ENCODE results near the gene GET4.

Gene GET4, protein sequence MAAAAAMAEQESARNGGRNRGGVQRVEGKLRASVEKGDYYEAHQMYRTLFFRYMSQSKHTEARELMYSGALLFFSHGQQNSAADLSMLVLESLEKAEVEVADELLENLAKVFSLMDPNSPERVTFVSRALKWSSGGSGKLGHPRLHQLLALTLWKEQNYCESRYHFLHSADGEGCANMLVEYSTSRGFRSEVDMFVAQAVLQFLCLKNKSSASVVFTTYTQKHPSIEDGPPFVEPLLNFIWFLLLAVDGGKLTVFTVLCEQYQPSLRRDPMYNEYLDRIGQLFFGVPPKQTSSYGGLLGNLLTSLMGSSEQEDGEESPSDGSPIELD

DNA sequence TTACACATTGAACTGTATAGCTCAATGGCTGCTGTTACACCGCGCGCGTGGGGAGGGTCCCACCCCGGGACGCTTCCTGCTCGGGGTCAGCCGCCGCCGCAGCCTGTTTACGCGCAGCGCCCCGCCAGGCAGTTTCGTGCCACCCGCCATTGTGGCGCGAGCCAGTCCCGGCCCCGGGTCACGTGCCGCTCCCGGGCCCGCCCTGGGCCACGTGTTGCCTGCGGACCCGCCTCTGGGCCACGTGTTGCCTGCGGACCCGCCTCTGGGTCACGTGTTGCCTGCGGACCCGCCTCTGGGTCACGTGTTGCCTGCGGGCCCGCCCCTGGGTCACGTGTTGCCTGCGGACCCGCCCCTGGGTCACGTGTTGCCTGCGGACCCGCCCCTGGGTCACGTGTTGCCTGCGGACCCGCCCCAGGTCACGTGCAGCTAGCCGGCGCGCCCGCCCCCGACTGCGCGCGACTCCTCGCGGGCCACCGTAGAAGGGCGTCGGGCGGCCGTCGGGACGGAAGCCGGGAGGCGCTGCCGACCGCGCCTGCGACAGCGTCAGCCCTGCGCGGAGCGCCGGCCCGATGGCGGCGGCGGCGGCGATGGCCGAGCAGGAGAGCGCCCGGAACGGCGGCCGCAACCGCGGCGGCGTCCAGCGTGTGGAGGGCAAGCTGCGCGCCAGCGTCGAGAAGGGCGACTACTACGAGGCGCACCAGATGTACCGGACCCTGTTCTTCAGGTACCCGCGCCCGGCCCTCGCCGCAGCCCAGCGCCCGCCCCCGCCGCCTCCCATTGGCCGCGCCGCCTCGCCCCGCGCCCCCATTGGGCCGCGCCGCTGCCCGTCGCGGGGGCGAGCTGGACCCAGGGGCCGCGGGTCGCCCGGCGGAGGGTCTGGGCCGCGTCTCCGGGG, at the start of gene GET4:
Gene GET4, plus strand, starts transcription at position 478 of the 895 bp plus-strand sequence. Its CDS starts 92 bp downstream, at position 570.
- peak; percentile 97 for DNase-seq

DNA sequence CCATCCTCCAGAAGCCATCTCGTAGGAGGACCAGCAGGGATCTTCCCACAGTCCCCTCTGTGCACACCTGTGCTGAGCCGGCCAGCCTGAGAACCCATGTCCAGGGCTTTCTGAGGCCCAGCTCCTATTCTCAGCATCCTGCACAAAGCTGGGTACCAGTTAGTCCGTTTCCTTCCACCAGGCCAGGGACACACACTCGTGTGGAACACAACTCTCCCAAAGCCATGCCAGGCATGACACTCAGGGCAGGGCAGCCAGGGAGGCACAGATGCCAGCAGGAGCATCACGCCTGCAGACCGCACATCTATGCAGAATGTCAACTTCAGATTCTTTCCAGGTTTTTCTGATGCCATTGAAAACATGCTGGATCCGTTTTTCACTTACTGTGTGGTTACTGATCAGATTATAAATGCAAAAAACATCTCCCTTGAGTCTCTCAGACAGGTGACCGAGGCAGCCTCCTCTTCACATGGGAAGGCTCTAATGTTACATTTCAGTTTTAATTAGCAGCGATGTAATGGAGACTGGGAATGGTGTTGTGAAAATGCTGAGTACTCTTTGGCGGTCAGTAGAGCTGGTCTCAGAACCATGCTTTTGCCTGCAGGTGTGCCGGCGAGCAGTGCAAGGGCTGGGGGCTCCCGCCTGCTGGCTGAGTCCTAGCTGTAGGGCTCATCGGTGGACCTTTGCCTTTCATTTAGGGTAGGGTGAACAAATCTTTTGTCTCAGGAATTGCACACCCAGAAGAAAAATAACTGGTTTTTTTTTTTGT, 47.4 kb upstream of the GET4 start:
- DNase-seq, result no peak

DNA sequence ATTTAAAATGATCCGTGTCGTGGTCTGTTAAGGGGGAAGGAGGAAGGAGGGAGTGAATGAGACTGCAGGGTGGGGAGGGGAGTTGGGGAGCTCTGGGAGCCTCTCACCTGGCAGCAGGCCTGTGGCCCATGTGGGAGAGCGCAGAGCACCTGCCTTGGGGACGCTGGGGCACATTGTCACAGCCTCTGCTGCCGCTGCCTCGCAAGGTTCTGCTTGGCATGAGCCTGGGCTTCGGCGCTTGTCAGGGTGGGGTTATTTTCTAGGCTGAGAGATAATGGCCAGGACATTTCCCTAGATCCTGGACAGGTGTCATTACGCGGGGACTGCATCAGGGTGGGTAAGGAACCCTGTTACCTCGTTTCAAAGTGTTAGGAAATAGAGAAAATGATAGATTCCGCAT, 46.3 kb upstream of the GET4 start:
- no peak for DNase-seq

DNA sequence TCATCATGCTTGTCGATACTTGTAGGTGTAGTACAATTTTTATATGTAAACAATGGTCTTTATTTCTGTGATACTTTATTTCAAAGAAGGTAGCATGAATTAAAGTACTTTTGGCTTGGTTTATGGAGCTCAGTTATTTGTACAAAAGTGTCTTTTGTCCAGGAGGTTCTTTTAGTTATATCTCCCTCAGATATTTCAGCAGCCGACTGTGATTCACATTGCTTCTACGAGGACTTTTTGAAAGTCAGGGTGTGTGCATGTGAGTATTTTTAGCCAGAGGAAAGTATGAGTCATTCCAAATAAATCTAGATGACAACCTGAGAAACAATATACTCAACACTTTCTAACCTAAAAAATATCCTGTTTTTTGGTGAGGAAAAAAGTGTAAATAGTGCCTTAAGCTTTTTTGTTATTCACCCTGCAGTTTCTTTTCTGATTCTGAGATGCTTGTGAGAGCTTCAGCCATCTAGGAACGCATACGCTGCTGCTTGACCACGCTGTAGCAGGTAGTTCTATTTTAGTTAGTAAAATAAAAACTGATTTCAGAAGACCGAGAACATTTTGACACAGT, 44.7 kb upstream of the GET4 start:
- DNase-seq, result no peak

DNA sequence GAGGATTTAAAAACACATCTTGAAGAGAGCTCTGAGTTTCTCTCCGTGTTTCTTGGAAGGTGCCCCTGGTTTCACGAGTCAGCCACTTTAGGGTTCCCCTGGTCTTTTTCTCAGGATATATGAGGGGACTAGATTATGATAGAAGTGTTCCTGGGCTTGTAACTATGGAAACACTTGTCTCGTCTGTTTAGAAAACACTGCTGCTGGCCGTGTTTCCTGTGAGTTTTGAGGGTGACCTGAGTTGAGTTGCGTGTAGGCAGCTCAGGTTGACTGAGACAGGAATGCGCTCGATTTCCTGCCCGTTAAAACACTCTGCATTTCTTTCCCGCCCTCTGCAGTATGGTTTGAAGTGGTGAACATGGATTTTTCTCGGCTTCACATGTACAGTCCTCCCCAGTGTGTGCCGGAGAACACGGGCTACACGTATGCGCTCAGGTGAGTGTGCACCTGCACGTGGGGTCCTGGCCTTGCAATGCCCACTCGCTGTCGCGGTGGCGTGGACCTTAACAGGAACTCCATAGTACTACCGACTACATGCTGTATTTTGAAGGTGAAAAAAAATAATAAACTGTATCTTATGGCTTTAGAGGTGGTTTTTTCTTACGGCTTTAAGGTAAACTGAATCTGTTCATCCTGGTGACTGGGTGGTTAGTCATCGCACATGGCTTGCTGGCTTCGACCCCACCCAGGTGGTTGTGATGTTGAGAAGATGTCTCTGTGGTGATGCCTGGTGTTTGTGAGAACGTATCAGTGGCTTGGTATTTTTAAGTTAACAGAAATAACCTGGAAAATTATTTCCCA, 44.0 kb upstream of the GET4 start, which contains the start of gene SUN1:
Gene SUN1, plus strand, starts transcription at position 310 of the 801 bp plus-strand sequence. Its CDS starts 49 bp downstream, at position 359.
- DNase-seq, result peak; percentile 68

DNA sequence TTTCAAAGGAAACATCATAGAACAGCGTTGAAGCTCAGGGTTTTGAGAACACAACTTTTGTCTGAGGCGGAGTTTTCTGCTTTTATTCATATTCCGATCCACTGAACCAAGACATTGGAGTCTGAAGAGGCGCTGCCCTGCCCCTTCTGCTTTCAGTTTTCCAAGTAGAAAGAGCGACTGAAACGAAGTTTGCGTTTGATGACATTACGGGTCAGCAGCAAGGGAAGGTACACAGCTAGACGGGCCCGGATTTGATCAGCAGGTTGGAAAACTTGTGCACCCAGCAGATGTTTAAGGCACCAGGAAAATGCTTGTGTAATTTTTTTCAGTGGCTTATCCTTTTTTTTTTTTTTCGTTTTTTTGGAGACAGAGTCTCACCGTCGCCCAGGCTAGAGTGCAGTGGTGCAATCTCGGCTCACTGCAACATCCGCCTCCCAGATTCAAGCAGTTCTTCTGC, 43.4 kb upstream of the GET4 start:
- DNase-seq, result no peak

DNA sequence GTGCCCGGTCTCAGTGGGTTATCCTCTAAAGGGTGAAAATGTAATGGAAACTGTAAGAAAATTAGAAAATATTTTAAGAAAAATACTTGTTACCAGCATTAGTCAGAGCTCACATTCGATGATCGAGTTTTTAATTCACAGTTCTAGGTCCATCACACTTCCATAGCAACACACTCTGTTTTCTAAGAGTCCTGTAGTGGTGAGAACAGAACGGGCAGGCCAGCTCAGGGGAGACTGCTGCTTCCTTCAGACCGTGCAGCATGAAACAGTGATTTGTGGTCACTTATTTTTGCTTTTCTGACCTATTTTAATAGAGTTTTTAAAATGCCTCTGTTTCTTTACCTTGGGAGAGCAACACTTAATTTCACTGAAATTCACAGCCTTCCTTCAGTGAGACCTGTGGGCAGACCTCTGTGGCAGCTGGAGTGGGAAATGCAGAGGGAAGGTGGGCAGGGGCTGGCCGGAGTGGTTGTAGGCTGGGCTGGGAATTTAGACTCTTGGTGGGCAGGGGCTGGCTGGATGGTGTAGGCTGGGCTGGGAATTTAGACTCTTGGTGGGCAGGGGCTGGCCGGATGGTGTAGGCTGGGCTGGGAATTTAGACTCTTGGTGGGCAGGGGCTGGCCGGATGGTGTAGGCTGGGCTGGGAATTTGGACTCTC, 42.6 kb upstream of the GET4 start:
- DNase-seq, result no peak

DNA sequence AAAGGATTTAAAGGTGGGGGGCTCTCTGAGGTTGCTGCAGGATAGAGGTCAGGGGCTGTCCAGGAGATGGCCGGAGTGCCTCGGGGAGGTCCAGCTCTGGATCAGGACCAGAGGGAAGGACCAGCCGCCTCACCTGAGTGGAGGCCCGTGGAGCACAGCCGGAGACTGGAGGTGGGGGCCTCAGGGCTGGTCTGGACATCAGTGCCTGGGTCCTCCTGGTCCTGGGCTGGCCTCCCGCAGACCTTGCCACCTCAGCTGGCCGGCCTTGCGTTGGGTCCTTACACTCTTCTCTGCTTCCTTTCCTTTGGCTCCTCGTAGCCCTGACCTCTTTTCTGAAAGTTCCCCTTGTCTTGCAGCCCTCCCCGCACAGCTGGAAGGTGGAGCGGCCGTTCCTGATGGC, 42.1 kb upstream of the GET4 start:
- DNase-seq, result no peak

DNA sequence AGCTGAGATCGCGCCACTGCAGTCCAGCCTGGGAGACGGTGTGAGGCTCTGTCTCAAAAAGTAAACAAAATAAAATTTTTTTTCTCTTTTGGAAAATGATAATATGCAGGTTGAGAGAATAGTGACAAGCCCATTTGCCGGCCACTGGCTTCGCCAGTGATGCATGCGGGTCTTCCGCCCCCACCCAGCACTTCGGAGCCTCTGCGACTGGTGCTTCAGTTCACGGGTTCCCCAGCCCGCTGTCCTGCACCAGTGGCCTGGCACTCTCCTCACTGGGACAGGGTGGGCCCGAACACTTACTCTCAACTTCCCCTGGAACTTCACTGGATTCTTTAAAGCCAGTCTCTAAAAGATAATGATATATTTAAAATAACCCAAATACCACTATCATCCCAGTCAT, 41.3 kb upstream of the GET4 start:
- no peak for DNase-seq

DNA sequence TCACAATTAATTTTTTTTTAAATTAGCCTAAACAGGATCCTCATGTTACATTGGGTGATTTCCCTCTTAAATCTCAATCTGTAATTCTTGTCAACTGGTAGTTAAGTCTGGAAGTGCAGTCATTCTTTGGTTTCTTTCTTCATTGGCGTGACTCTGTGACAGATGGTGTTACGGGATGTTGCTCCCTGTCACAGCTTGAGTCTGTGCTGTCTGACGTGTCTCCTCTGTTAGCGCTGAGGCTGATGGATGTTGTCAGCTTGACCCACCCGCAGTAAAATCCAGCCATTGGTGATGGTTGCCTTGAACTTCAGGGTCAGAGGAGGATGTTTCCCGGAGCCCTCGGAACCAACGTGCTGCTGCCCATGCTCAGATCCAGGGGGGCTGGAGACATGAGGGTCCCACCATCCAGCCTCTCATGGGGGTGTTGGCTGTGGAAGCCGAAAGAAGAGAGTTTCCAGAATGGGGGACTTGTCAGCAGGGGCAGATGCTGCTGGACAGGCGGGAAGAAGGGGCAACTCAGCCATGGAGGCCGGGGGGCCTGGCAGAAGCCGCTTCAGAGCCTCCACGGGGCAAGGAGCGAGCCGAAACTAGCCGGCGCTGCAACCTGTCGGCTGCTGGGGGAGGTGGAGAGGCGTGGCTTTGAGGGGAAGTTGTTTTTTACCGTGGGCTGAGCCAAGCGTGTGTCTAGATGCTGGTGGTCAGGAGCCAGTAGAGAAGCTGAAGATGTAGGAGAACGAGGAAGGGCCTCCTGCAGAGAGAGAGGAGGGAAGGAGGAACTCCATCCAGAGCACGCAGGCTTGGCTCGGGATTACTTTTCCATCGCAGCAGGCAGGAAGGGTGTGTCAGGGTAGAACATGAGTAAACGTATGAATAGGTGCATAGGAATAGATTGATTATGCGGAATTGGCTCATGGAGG, 40.6 kb upstream of the GET4 start:
- no peak for DNase-seq

DNA sequence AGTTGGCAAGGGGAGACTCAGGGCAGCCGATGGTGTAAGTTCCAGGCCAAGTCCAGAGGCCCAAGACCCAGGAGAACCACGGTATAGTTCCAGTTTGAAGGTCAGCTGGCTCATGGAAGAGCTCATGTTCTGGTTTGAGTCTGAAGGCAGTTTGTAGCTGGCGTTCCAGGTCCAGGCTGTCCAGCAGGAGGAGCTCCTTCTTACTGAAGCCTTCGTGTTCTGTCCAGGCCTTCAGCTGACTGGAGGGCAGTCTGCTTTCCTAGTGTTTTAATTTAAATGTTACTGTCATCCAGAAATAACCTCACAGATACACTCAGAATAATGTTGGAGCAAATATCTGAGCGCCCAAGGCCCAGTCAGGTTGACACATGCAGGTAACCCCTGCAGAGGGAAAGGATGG, 39.9 kb upstream of the GET4 start:
- no peak for DNase-seq

DNA sequence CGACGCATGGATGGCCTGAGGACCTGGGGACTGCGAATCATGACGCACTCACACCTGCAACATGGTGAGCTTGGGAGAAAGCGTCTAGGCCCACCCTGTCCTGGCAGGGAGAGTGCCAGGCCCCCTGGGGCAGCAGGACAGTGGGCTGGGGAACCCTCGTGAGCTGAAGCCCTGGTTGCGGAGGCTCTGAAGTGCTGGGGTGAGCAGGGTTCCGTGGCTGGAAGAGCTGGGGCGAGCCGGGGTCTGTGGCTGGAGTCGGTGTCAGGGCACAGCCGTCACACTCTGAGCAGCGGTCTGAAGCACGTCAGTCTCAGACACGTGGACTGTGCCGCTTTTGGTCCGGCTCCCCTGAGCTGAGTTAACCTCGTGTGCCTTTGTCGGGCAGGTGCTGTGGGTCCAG, 39.4 kb upstream of the GET4 start:
- no peak for DNase-seq

DNA sequence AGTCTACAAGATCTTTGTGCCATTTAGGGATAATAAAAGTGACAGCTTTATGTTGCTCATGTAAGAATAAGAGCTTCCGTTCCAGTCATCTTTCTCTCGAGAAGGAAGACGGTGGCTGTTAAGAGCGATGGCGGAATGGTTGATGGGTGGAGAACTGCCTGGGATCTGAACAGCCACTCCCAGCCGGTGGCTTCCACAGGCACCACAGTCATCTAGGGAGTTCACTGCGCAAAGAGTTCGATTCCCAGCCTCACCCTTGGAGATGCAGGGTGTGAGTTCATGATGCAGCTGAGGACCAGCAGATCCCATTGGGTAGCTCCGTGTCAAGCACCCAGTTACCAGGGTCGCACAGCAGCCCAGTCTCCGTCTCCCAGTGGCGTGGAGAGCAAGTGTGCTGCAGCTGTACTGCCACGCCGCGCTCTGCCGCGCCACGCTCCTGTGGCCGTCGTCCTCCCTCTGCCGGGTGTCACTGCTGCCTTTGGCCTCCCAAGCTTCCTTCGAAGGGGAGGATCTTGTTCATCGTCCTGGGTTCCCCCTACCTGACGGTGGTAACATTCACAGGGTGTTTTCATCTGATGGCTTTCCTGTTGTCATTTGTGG, 36.3 kb upstream of the GET4 start:
- no peak for DNase-seq

DNA sequence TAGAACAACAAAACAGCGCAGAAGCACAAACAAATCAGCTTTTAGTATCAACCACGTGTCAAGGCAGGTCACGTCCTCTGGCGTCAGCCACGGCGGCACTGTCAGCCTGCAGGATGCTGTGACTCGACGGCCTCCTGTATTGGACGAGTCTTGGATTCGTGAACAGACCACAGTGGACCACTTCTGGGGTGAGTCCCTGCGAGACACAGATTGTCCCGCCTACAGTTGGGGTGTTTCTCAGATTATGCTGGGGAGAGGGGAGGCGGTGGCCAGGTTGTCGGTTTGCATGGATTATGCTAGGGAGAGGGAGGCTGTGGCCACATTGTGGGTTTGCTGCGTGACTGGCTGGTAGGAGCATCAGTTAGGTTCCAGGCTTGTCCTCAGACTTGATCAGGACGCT, 34.4 kb upstream of the GET4 start:
- no peak for DNase-seq

DNA sequence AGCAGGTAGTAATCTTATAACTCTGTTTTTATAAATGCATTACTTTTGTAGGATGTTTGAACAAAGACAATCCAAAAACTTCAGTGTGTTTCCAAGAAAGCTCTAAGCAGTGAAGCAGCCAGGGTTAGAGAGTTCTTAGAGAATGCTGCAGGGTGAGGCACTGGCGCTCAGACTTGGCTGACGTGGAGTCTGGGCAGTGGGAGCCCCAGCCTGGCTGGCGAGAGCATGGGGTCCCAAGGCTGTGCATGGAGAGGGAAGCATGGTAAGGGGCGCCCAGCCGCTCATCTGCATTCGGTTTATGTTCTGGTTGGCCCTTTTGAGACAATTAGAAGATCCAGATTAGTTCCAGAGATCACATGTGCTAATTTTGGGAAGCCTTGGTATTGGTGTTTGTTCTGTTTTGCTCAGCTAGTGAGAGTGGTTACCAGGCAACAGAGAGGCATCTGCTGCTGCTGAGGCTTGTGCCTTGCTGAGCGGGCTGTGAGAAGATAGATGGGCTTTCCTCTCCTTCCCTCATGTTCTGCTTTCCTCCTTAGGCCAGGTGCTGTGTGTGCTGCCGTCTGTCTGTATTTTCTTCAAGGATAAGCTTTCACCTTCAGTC, 33.8 kb upstream of the GET4 start:
- no peak for DNase-seq

DNA sequence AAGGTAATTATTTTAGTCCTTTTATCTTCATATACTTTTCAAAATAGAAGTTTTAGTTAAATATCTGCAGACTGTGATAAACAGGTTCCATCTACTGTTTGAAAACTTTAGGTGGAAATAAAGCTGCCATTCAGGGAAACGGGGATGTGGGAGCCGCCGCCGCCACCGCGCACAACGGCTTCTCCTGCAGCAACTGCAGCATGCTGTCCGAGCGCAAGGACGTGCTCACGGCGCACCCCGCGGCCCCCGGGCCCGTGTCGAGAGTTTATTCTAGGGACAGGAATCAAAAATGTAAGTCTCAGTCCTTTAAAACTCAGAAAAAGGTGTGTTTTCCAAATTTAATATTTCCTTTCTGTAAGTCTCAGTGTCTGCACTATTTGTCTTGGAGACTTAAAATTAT, 33.1 kb upstream of the GET4 start:
- no peak for DNase-seq

DNA sequence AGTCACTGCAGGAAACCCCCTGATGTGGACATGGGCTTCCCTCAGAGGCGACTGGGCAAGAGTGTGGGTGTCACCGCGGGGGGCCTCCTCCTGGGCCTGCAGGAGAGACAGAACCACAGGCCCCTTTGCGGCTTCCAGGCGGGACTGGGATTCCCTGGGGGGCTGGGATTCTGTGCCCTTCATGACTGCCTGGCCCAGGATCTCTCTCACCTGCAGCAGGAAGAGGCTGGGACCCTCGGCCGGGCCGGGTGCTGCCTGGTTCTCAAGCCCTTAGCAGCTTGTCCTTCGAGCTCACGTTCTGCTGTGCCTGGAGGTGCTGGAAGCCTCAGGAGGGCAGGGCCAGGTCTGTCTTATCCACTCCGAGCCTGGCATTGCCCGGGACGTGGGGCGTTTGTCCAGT, 32.3 kb upstream of the GET4 start:
- DNase-seq, result no peak

DNA sequence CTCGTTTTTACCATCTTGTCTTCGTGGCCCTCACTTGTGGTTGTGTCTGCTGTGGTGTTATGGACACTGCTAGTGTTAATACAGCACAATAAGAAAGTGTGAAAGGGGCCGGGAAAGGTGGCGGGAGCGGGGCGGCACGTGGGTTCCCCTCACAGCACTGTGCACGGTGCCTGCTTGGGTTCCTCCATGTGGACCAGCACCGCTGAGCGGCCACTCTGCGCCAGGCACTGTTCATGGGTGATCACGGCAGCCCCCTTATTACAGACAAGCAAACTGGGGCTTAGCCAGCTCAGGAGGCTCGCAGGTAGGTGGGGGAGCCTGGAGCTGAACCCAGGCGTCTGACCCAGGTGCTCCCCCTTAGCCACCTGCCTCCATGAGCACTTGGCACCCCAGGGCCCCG, 31.8 kb upstream of the GET4 start:
- DNase-seq, result no peak

DNA sequence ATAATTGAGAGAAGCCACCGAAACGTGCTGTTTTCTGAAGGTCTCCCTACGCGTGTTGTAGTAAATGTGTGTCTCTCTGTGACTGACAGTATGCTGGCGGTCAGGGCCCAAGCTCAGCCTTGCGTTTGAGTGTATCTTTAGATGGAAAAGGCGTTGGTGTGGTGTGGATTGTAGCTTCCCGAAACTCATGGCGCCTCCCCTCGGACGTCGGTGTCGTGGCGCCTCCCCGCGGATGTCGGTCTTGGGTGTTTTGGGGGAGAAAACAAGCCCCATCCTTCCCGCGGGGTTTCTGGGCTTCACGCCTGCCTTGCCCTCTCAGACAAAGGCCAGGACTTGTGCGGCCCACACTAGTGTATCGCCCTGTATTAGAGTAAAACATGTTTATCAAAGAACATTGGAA, 31.3 kb upstream of the GET4 start:
- DNase-seq, result no peak
